ENCODE results near the gene ZGRF1. TPM values are rescaled to one million over a fixed set of nuclear protein-coding genes. Genes with fewer than 3 reads are reported as not detected.

ZGRF1 gene
- total and polyA plus RNA-seq, 3 donors from 2014 or later, result 6.4 to 25.7 (median 16.9) TPM

GRCh38 chr4:112604589-112604988 lies 32.1 kb downstream of the ZGRF1 start:
- intact Hi-C loops (cut with DNase I; ENCODE audit: low total_unique reads), result no loop called here
- peak; percentile 62 for DNase-seq

GRCh38 chr4:112594993-112595392 lies 41.7 kb downstream of the ZGRF1 start:
- Histone ChIP-seq H3K9me3 (no peaks in the 10 kb centered on the region), H3K36me3 (ENCODE audit: low read depth, missing control alignments) (no peaks in the 10 kb centered on the region), H3K27me3 (no peaks in the 10 kb centered on the region), H3K27ac (no peak overlapping the region), H3K4me3 (no peak overlapping the region), H3K4me1 (no peaks in the 10 kb centered on the region)
- TF ChIP-seq CTCF (IDR thresholded peaks at IDR 0.05), result no peak
- TF ChIP-seq POLR2A (IDR thresholded peaks at IDR 0.05), result no peak
- 89 to 92% methylated on average over 1 of the region's 1 CpG for WGBS, 2 donors
- intact Hi-C loops (cut with DNase I; ENCODE audit: low total_unique reads), result no loop called here
- no peak for DNase-seq

More at GRCh38 chr4:112604589-112604988, 32.1 kb downstream of the ZGRF1 start:
- Histone ChIP-seq H3K27me3 (no peaks in the 10 kb centered on the region), H3K9me3 (no peaks in the 10 kb centered on the region), H3K27ac (no peak overlapping the region), H3K36me3 (ENCODE audit: low read depth, missing control alignments) (no peaks in the 10 kb centered on the region), H3K4me1 (no peaks in the 10 kb centered on the region), H3K4me3 (no peak overlapping the region)
- no peak for TF ChIP-seq POLR2A (IDR thresholded peaks at IDR 0.05)
- peak; percentile 33 to 53 (median 34) for TF ChIP-seq CTCF (IDR thresholded peaks at IDR 0.05)

- Histone ChIP-seq H3K36me3 (ENCODE audit: low read depth, missing control alignments) (no peaks in the 10 kb centered on the region), H3K27ac (no peak overlapping the region), H3K4me3 (no peak overlapping the region), H3K27me3 (no peaks in the 10 kb centered on the region), H3K9me3 (no peaks in the 10 kb centered on the region), H3K4me1 (no peaks in the 10 kb centered on the region)
- TF ChIP-seq POLR2A (IDR thresholded peaks at IDR 0.05), result no peak
- TF ChIP-seq CTCF (IDR thresholded peaks at IDR 0.05), result no peak
- 98% methylated on average over 5 of the region's 5 CpGs for WGBS, 2 donors
- intact Hi-C loops (cut with DNase I; ENCODE audit: low total_unique reads), result no loop called here
- DNase-seq, result no peak
Observed at GRCh38 chr4:112593438-112594133, 43.1 kb downstream of the ZGRF1 start.

GRCh38 chr4:112592717-112593116 lies 44.0 kb downstream of the ZGRF1 start:
- Histone ChIP-seq H3K4me1 (no peaks in the 10 kb centered on the region), H3K4me3 (no peak overlapping the region), H3K27me3 (no peaks in the 10 kb centered on the region), H3K36me3 (ENCODE audit: low read depth, missing control alignments) (no peaks in the 10 kb centered on the region), H3K9me3 (no peaks in the 10 kb centered on the region), H3K27ac (no peak overlapping the region)
- intact Hi-C loops (cut with DNase I; ENCODE audit: low total_unique reads), result no loop called here
- TF ChIP-seq POLR2A (IDR thresholded peaks at IDR 0.05), result no peak
- no peak for DNase-seq

- Histone ChIP-seq H3K27ac (no peak overlapping the region), H3K4me1 (no peaks in the 10 kb centered on the region), H3K4me3 (no peak overlapping the region), H3K36me3 (ENCODE audit: low read depth, missing control alignments) (no peaks in the 10 kb centered on the region), H3K27me3 (no peaks in the 10 kb centered on the region), H3K9me3 (no peaks in the 10 kb centered on the region)
- no peak for DNase-seq
- intact Hi-C loops (cut with DNase I; ENCODE audit: low total_unique reads), result no loop called here
- no peak for TF ChIP-seq CTCF (IDR thresholded peaks at IDR 0.05)
- TF ChIP-seq POLR2A (IDR thresholded peaks at IDR 0.05), result no peak
- WGBS, 2 donors, result 43 to 52% methylated on average over 1 of the region's 1 CpG
Observed at GRCh38 chr4:112591593-112591992, 45.1 kb downstream of the ZGRF1 start.
